ENCODE results near the gene ADIPOR1.

ADIPOR1 gene

DNA sequence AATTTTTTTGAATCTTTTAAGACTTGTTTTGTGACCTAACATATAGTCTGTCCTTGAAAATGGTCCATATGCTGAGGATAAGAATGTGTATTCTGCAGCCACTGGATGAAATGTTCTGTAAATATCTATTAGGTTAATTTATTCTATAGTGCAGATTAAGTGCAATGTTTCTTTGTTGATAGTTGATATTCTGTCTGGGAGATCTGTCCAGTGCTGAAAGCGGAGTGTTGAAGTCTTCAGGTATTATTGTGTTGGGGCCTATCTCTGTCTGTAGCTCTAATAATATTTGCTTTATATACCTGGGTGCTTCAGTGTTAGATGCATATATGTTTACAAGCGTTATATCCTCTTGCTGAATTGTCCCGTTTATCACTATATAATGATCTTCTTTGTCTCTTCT lies 23.4 kb downstream of the ADIPOR1 start:
- TF ChIP-seq, protein P1, sequence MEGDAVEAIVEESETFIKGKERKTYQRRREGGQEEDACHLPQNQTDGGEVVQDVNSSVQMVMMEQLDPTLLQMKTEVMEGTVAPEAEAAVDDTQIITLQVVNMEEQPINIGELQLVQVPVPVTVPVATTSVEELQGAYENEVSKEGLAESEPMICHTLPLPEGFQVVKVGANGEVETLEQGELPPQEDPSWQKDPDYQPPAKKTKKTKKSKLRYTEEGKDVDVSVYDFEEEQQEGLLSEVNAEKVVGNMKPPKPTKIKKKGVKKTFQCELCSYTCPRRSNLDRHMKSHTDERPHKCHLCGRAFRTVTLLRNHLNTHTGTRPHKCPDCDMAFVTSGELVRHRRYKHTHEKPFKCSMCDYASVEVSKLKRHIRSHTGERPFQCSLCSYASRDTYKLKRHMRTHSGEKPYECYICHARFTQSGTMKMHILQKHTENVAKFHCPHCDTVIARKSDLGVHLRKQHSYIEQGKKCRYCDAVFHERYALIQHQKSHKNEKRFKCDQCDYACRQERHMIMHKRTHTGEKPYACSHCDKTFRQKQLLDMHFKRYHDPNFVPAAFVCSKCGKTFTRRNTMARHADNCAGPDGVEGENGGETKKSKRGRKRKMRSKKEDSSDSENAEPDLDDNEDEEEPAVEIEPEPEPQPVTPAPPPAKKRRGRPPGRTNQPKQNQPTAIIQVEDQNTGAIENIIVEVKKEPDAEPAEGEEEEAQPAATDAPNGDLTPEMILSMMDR (IDR thresholded peaks at IDR 0.05; ENCODE audit: low read depth, low read length, poor library complexity, severe bottlenecking): no peak
- no peak for TF ChIP-seq EZH2phosphoT487 (IDR thresholded peaks at IDR 0.05; ENCODE audit: borderline replicate concordance, low read length)
- Histone ChIP-seq H3K9me2 (replicated peaks; ENCODE audit: control insufficient read depth, low read length) (no peaks in the 10 kb centered on the region), H3K36me3 (ENCODE audit: control insufficient read depth, low read length) (no peaks in the 10 kb centered on the region)

DNA sequence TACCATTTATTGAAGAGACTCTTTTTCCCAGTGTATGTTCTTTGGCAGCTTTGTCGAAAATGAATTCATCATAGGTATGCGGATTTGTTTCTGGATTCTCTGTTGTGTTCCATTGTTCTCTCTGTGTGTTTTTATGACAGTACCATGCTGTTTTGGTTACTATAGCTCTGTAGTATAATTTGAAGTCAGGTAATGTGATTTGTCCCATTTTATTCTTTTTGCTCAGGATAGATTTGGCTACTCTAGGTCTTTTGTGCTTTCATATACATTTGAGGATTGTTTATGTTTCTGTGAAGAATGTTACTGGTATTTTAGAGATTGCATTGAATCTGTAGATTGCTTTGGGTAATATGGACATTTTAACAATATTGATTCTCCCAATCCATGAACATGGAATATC lies 25.6 kb downstream of the ADIPOR1 start:
- no peaks in the 10 kb centered on the region for H3K36me3 ChIP-seq (ENCODE audit: control insufficient read depth, low read length)
- no peak for TF ChIP-seq EZH2phosphoT487 (IDR thresholded peaks at IDR 0.05; ENCODE audit: borderline replicate concordance, low read length)
- TF ChIP-seq, protein P1 (IDR thresholded peaks at IDR 0.05; ENCODE audit: low read depth, low read length, poor library complexity, severe bottlenecking): no peak
- no peaks in the 10 kb centered on the region for H3K79me2 ChIP-seq (ENCODE audit: control insufficient read depth, low read length)

More for the DNA sequence above, 23.4 kb downstream of the ADIPOR1 start:
- no peak overlapping the region for H3K4me3 ChIP-seq (ENCODE audit: low read length)
- no peaks in the 10 kb centered on the region for H3K79me2 ChIP-seq (ENCODE audit: control insufficient read depth, low read length)
- H4K20me1 ChIP-seq (ENCODE audit: control insufficient read depth, insufficient read depth, low read depth, low read length): no peaks in the 10 kb centered on the region
- H3K4me1 ChIP-seq (ENCODE audit: control insufficient read depth, low read length): no peaks in the 10 kb centered on the region
- H3K27me3 ChIP-seq (ENCODE audit: control insufficient read depth, low read length): peaks cover 2% of the 10 kb centered on the region; the same call in 1 of the 2 replicates
- no peak overlapping the region for H3K27ac ChIP-seq (ENCODE audit: low read depth, low read length)
- H3K9me3 ChIP-seq (ENCODE audit: control insufficient read depth, insufficient read depth, low read length): peaks cover 3% of the 10 kb centered on the region; the same call in 1 of the 2 replicates
- no peaks in the 10 kb centered on the region; the same call in 1 of the 2 replicates for H3F3A ChIP-seq (ENCODE audit: control insufficient read depth, insufficient read depth)
- no peak overlapping the region for H3K4me2 ChIP-seq (ENCODE audit: low read length)

DNA sequence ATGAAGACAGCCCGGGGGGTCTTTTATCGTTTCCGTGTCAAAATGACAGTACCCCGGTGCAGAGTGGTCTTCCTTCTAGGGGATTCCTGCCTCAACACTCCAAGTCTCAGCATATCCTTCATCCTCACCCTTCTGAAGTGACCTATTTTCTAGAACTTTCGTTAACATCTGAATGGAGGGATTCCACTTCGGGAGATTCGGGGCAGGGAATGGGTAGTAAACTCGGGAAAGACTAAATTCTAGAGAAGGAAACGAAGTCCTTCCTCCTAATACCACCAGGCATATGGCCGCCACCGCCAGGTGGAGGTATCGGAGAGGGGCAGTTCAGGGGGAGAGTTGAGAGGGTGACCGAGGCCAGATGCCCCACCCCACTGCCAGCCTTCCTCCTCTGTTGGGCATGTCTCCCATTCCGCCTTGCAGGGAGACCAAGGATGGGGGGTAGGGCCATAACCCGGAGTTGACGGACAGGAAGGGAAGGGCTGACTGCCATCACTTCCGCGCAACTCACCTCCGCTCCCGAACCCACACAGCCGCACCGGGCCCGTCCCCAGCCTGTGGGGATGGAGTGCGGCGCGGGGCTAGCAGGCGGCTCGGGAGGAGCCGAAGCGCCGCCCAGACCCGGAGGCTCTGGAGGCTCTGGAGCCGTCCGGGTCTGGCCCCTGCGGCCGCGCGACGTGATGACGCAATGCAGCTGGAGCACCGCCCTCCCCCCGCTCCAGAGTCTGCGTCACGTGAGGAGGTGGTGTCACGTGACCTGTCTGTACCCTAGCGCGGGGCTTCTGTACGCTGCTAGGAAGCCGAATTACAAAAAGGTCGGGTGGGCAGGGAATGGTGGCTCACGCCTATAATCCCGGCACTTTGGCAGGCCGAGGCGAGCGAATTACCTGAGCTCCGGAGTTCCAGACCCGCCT lies 31.3 kb downstream of the ADIPOR1 start, which contains the start of gene KLHL12:
TSS of gene KLHL12 (minus strand) at position 654 of the 911 bp plus-strand sequence. CDS start 2,072 bp downstream, outside the sequence.
- Histone ChIP-seq H3K27me3 (ENCODE audit: control insufficient read depth, low read length) (no peaks in the 10 kb centered on the region), H3K79me2 (ENCODE audit: control insufficient read depth, low read length) (peaks cover 44% of the 10 kb centered on the region), H3K36me3 (ENCODE audit: control insufficient read depth, low read length) (peaks cover 30% of the 10 kb centered on the region), H3F3A (ENCODE audit: control insufficient read depth, insufficient read depth) (no peaks in the 10 kb centered on the region), H3K4me3 (ENCODE audit: low read length) (peak within 1 kb of the TSS; percentile 86), H3K27ac (ENCODE audit: low read depth, low read length) (peak within 1 kb of the TSS; percentile 63), H3K4me1 (ENCODE audit: control insufficient read depth, low read length) (peaks cover 37% of the 10 kb centered on the region), H3K9me2 (replicated peaks; ENCODE audit: control insufficient read depth, low read length) (no peaks in the 10 kb centered on the region), H3K4me2 (ENCODE audit: low read length) (peak within 1 kb of the TSS; percentile 69), H3K9me3 (ENCODE audit: control insufficient read depth, insufficient read depth, low read length) (no peaks in the 10 kb centered on the region), H4K20me1 (ENCODE audit: control insufficient read depth, insufficient read depth, low read depth, low read length) (no peaks in the 10 kb centered on the region)
- TF ChIP-seq, protein P1 (IDR thresholded peaks at IDR 0.05; ENCODE audit: low read depth, low read length, poor library complexity, severe bottlenecking): peak; percentile 63
- TF ChIP-seq EZH2phosphoT487 (IDR thresholded peaks at IDR 0.05; ENCODE audit: borderline replicate concordance, low read length): no peak

More for the DNA sequence above, 25.6 kb downstream of the ADIPOR1 start:
- Histone ChIP-seq H3K27me3 (ENCODE audit: control insufficient read depth, low read length) (peaks cover 2% of the 10 kb centered on the region; the same call in 1 of the 2 replicates), H3K4me3 (ENCODE audit: low read length) (no peak overlapping the region), H3K4me1 (ENCODE audit: control insufficient read depth, low read length) (peaks cover 3% of the 10 kb centered on the region; the same call in 1 of the 2 replicates), H3K27ac (ENCODE audit: low read depth, low read length) (no peak overlapping the region), H3K9me3 (ENCODE audit: control insufficient read depth, insufficient read depth, low read length) (peaks cover 3% of the 10 kb centered on the region; the same call in 1 of the 2 replicates), H3F3A (ENCODE audit: control insufficient read depth, insufficient read depth) (no peaks in the 10 kb centered on the region), H3K4me2 (ENCODE audit: low read length) (no peak overlapping the region), H3K9me2 (replicated peaks; ENCODE audit: control insufficient read depth, low read length) (no peaks in the 10 kb centered on the region), H4K20me1 (ENCODE audit: control insufficient read depth, insufficient read depth, low read depth, low read length) (no peaks in the 10 kb centered on the region)

Data from DOHH2 (cell line).